SKM-1 (cell line): ENCODE data around the gene AGBL4.

Experiments
- DNase-seq: peaks from one replicate; lab custom pipeline; 2025; ENCODE audit not compliant: unreplicated experiment; lab: John Stamatoyannopoulos, UW

The AGBL4 gene

DNA sequence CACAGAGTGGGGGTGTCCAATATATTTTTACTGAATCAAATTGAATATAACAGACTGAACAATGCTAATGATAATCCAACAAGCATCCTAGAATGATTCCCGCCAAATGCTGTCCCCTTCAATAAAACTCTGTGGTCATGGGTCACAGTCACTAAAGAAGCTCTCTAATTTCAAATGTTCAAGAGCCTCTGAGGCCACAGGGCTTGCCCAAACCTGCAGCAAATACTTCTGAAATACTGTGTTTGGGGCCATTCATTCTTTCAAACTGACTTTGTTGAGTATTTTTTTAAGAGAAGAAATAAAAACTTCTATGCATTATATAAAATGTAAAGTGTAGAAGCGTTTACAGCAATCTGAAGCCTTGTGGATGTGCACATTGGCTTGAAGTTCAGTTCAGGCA is 1239.5 kb downstream of the AGBL4 start:
- no peak for DNase-seq

DNA sequence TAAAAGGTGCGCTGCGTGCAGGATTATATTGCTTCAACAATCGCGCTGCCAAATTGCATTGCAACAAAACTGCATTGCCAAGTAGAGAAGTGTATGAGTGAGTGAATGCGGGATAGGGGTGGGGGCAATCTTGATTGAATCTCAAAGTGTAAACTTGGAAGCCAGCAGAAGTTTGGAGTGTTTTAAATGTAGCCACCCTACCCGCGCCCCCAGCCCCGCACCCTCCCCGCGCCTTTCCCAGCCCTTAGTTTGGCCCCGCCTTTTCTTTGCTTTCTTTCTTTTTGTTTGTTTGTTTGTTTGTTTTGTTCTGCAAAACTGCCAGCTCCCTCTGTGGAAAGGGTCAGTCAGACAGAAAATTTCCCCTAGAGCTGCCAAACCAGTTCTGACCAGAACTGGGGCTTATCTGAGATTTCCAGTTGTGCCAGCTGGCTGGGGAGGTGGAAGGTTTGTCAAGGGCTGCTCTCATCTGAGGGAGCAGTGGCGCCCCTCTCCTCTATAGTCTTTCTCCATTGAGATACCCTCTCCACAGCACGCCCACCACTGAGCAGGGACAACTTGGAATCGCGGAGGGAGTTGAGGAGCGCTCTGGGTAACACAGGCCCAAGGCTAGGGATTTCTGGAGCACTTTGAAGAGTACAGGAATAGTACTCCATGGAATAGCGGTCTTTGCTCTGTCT is 1246.4 kb downstream of the AGBL4 start:
- no peak for DNase-seq

DNA sequence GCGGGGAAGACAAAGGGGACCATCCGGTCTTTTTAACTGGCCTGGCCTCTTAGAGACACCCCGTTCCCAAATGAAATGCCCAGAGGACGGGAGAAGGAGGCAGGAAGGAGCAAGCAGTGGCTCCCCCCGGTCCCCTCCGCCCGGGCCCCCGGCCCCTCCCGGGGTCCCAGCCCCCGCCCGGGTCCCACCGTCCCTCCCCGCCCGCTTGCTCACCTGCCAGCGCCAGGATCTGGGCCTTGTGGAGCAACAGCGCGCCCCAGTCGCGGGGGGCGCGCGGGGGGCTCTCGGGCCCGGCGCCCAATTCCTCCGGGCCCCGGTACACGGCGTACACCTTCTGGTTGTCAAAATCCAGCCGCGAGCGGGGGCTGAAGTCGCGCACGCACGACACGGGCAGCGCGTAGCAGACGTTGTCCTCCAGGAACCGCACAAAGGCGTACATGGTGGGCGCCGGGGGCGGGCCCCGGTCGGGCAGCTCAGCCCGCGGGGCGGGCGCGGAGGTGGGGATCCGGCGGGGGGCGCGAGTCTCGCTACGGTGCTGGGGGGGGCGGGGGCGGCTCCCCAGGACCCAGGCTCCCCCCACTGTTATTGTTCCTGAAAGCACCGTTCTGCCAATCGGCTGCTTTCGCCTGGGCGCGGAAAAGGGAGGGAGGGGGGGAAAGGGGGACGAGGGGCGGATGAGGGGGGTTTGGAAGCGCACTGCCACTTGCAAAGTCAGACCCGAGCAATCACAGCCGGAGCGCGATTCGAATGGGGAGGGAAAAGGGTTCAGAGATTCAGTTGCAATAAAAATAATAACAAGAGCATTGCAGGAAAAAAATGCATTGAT is 1247.1 kb downstream of the AGBL4 start, which contains the start of gene BEND5:
TSS of gene BEND5 (minus strand) at position 499 of the 826 bp plus-strand sequence. CDS start at position 439, 60 bp downstream.
- no peak for DNase-seq

DNA sequence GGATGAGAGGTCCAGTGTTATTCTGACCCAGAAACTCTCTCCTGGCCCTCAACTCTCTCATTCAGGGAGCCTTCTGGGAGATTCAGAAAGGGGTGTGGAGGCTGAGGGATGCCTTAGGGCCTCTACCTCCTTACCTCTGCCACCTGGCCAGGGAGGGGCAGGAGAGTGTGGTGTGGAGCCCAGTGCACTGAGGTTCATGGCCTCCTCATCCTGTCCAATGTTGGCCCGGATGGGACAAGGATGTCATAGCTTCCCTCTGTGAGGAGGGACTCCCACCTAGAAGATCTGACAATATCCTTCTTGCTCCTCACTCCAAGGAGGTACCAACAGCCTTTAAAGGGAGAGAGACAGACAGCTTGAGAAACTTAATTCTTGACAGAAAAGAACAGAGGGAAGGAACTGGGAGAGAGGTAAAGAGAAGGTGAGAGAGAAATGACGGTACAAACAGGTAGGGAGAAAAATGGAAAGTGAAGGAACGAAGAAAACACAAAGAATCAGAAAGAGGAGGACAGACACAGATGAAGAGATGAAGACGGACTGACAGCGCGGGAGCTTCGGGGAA is 1247.8 kb downstream of the AGBL4 start:
- no peak for DNase-seq

DNA sequence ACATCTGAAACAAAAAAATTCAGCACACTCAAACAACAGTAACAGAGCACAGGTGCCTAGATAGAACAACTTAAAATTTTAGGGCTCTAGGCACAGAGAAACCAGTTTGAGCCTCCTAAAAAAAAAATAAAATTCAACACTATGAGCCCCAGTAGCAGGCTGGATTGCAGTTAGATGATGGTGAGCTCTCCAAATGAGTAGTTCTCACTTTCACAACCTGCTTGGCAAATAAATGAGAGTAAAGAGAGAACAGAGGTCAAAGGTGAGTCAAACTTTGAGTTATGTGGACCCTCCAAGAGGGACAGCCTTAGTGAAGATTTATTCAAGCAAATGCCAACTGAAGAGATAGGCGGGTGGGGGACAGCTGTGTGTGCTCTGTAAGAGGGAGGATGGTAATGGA is 1250.6 kb downstream of the AGBL4 start:
- no peak for DNase-seq

DNA sequence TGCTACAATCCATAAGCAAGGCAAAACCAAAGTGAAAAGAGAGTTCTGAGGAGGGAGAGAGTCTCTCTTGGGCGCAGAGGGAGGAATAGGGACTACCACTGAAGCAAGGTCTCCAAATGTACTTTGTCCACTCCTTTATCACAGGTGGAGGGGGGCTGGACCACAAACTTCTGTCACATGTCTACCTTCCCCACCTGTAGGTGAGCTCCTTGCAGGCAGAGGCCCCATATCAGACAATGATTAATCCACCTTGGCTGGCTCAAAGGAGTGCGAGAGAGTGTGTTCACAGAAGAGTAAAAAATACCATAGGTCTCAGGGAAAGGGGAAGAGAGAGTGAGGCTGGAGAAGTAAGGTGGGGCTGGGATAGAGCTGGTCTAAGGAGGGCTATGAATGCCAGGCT is 1251.5 kb downstream of the AGBL4 start:
- DNase-seq = no peak

DNA sequence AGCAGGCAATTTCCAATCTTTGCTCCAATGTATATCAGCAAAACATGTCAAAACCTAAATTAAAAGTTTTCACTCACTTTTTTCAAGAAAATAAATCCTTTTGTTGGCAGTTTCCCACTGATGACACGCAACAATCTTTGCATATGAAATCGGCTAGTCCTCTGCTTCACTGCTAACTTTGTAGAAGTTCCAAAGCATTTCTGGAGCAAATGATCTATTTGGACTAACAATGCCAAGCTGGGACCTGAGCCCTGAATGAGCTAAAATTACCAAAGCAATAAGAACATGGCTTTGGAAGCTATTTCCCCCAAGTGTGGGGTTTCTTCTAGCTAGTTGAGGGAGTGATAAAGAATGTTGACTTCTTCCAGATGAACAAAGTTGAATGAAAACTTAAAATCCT is 1252.2 kb downstream of the AGBL4 start:
- DNase-seq = no peak

DNA sequence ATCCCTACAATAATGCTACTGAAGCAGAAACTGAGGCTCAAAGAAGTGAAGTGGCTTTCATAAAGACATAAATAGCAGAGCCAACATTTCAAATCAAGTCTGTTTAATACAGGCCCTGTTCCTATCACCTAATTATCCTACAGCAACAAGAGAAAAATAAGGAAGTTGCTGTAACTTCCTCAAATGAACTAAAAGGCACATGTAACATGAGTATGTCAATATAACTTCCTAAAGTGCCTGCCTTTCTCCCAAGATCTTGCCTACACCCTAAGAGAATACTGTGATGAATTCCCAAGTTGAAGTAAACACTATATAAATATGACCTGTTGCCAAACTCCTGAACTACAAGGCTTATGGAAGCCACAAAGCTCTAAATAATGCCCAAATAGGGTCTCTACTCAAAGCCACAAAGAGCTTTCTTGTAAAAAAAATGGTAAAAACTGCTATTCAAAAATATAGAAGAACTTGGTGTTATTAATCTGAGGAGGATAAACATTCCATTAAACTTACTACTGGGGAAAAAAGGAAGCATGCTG is 1255.7 kb downstream of the AGBL4 start:
- peak; percentile 42 for DNase-seq

DNA sequence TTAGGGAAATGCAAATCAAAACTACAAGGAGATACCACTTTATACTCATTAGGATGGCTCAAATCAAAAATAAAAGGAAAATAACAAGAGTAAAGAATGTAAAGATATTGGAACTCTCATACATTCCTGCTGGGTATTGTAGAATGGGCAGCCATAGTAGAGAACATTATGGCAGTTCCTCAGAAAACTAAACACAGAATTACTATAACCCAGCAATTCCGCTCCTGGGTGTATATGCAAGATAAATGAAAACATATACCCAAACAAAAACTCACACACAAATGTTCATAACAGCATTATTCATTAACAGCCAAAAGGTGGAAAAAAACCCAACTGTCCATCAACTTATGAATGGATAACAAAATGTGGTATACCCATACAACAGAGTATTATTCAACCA is 1258.4 kb downstream of the AGBL4 start:
- no peak for DNase-seq

DNA sequence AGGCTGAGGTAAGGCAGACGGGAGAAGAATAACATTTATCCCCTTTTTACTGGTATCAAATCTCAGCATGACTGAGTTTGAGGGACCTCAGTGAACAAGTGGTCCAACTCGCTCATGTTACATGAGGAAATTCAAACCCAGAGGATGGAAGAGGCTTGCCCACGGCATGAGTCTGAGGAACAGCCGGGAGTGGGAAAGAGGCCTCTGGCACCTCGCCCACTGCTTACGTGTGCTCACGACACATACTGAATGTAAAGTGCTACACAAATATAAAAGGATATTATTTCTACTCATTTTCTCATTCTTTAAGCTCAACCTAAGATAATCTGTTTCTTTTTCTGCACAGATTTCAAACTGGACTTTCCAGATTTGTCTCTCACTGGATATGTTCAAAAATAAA is 1261.8 kb downstream of the AGBL4 start:
- no peak for DNase-seq

DNA sequence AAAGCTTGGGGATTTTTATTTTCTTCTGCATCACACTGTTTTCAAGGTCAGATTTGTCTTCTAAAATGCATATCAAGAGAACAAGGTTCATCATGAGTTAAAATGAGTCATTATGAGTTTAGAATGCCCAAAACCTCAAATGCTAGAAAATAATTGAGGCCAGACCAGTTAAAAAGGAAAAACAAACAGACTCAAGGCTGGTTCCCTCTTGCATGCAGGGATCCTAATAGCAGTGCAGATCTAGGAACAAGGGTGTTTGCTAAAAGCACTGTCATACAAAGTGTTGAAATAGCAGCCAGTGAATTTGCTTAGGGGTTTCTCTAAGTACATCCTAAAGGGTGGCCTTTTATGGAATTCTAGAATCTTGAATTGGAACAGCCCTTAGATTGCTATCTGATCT is 1262.3 kb downstream of the AGBL4 start:
- DNase-seq = no peak

DNA sequence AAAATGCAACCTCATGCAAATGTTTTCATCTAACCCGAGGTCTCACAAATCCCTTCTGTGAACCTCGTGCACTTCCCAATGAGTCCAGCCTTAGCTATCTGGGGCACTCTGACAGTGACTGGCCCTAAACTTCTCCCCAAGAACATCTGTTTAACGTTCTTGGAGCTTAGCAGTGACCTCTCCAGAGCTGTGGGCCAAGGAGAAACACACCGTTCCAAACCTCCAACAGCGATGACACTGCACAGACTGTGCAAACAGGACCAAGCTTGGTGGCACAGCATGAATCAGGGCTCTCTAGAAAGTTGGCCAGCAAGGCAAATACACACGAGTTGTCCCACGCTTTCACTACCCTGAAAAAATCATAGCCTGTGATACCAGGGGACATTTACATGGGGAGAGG is 1262.9 kb downstream of the AGBL4 start:
- no peak for DNase-seq

DNA sequence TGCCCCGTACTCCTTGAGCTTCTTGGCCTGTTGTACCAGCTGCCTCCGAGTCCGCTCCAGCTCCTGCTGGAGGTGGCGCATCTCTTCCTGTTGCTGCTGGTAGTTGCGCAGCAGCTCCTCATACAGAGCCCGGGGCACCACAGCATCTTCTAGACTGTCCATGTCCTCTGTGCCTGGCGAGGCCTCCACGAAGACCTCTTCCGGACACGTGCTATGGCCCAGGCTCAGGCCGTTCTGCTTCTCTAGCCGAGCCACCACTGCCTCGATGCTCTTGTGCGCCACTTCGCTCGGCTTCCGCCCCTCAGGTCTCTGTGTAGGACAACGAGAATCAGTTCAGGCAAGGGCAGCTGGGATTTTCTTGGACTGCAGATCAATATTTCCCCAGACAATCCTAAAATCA is 1264.8 kb downstream of the AGBL4 start:
- no peak for DNase-seq

DNA sequence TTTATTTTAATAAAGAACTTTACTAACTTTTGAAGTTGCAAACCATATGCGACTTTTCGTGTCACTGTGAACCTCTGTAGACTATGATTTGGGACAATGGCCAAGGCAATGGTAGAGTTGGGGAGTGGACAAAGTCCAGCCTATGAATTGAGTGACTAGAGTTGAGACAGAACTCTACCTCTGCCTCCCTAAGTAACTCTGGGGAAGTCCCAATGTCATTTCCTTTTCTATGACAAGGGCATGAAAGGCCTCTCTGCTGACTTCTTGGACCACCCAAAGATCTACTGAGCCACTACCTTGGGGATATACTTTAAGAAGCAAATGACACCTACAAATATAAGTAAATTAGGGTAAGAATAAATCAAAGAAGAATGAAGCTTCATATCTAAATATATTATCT is 1266.4 kb downstream of the AGBL4 start:
- DNase-seq = no peak

DNA sequence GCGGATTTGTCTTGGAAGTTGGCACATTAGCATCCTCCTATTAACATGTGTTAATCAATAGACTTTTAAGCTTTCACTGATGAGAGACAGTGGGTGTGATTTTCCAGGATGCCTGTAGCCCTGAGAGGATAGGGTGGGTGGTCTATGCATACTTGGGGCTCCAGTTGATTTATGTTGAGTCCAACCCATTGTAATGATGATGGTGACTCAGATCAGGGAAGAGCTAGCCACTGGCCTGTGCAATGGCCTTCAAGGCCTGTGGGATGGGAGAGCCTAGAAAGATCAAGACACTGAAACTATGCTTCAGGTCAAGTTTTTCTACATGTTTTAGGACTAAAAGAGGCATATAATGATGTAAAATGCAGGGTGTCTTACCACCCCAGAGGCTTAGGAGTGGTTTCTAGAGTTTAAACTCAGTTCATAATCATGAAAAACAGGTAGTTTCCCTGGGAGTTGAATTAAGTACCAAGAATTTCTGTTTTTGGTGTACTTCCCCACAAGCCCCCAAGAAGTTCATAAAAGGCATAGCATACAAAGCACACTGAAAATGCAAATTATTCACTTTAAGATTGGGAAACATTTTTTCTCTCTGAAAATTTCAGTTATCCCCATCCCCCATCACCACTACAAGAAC is 1267.0 kb downstream of the AGBL4 start:
- DNase-seq = no peak

DNA sequence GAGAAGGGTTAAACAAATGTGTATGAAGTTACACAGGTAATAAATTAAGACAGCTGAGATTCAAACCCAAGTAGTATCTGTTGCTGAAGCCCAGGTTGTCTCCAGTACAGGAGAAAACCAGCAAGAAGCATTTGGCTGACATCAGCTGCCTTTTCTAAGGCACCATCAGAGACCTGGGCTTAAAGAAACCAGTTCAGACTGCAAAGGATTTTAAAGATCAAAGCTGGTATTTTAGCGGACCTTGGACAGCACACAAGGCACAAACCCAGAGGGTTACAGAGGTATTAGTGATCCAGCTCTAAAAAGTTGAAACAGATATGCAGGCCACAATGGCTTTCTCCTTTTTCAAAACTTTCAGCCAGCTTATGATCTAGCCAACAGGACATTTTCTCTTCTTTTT is 1270.5 kb downstream of the AGBL4 start:
- DNase-seq = no peak

DNA sequence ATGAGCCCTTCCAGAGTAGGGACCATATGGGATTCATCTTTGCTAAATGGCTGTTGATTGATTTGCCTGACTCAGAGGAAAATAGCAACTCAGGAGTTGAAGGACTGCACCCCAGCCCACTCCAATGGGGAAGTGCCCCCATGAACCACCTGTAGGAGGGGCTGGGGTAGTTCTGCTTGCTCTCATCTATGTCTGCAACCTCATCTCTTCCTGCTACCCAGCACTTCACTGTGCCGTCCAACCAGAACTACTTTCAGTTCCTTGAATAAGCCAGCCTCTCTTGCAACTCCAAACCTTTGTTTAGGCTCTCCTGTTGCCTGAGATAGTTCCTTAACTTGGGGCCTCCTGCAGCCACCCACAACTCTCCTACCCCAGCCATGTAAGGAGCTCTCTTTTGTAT is 1273.6 kb downstream of the AGBL4 start:
- no peak for DNase-seq

DNA sequence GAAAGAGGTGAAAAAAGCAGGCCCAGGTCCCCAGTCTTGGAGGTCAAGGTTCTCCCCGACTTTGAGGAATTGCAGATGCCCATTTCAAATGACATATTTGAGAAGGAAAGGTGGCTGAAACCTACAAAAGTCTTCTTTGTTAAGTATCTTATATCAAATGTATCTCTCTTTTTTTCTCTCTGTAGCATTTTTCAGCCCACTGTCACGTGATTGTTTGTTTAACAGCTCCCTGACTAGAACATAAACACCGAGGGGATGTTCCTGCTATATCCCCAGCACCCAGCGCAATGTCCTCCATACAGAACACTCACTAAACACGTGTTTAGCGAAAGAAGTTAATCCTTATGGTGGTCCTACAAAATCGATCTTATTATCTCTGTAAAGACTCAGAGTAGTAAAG is 1274.7 kb downstream of the AGBL4 start:
- no peak for DNase-seq

DNA sequence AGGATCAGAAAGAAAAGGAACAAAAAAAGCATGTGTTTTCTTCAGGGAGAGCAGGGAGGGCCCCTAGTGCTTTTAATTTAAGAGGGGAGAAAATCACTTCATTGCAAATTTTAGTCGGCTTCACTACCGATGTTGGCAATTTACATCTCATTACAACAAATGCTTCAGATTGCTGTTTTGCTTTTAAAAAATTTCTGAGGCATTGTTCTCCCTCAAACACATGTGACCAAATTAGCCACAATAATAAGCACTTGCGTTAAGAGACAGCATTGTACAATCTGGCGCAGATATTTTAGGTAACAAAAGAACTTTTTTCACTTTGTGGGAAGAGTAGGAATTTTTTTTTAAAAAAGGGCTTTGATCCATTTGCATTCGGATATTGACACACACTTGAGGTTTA is 1276.8 kb downstream of the AGBL4 start:
- DNase-seq = no peak

DNA sequence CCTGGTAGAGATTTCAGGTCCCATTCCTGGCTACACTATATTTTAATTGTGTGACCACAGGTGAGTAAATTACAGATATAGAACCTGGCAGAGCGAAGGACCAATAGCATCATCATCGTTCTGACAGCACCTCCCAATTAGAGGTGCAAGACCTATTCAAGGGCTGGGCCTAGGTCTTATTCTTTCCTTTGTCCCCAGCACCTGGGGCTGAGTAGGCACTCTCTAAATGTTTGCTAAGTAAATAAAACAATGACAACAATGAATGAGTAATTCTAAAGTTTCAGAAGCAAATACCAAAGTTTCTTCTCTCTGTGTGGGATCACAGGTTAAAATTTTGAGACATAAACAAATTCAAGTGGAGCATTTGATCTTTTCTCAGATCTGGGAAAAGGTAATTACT is 1279.7 kb downstream of the AGBL4 start:
- no peak for DNase-seq

DNA sequence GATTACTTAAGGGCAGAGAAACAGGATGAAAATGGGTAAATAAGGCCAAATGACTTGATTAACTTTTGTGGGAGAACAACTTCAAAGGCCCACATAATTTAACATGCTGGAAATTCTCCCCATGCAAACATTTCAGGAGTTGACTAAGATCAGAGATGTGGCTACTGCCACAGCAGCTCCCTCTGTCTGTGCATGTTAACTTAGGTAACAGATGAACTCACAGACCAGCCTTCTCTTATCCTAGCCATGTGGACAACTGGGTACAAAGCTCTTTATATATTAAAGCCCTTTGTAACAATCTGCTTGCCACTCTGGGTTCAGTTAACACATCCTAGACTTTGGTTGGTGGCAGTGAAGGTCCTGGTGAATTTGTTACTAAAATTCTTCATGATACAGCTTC is 1280.3 kb downstream of the AGBL4 start:
- DNase-seq = no peak

DNA sequence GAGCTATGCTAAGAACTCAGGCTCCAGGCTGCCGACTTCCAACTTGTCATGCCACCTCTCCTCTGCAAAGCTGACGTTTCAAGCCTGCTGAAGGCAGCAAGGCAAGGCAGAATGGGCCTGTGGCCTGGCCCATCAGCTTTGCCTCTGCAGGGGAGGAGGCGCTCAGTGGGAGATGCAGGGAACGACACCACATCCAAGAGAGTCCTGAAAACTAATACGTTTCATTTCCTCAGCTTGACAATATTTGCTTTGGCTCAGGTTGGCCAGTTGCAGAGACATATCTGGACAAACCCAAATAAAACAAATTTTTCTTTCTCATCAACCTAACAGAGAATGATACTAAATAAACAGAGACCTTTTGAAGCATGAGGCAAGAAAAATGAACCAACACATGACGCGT is 1282.4 kb downstream of the AGBL4 start:
- no peak for DNase-seq
